Stimulated activated CD8-positive, alpha-beta memory T cell treated with anti-CD3 and anti-CD28 coated beads, Interleukin-4, amount 100 ng/mL, for 1 hour (primary cell): ENCODE measurements around the gene NOM1.

Experiments used
- DNase-seq, 2 donors: peaks; one replicate each; pipeline ENCODE4 v3.0.0-alpha.2; 2020; ENCODE audit warnings: low read depth in 2 of 2, low spot score in 1 of 2

NOM1 gene

DNA sequence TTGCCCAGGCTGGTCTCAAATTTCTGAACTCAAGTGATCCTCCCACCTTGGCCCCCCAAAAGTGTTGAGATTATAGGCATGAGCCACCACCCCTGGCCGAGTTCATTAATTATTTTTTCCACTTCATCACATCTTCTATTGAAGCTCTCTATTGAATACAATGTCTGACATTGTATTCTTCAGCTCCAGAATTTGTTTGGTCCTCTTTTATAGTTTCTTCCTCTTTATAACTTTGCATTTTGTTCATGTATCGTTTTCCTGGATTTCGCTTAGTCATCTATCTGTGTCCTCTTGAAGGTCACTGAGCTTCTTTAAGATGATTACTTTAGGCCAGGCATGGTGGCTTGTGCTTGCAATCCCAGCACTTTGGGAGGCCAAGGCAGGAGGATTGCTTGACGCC, 30.2 kb downstream of the NOM1 start:
- no peak for DNase-seq

DNA sequence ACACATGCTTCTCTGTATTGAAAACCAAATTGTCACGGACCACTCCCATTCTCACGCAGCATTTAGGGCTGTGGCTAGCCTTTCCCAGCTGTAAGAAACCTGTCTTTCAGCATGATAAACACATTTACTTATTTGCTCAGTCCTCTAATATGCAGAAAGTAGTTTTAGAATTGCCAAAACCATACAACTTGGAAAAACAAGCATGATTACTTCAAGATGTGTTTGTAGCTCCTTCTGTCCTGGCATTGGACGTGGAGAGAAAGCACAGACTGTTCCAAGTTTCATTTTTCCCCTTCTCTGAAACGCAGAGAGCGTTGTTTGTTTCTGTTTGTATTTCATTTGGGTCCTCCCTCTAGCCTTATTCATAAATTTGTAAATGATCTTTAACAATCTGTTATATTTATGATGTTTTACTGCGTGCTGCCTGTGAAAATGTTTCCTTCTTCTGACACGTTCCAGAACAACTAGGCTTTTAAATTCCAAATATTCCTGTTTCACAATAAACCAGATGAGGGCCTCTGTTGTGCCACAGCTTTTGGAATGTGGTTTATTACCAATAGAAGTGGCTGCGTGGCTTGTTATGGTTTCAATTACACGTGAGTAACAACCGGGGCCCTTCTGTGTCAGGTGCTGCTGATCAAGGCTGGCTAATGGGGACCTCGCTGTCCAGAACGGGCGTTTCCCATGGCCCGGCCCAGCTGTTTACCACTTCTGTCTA, 34.8 kb downstream of the NOM1 start:
- no peak for DNase-seq

DNA sequence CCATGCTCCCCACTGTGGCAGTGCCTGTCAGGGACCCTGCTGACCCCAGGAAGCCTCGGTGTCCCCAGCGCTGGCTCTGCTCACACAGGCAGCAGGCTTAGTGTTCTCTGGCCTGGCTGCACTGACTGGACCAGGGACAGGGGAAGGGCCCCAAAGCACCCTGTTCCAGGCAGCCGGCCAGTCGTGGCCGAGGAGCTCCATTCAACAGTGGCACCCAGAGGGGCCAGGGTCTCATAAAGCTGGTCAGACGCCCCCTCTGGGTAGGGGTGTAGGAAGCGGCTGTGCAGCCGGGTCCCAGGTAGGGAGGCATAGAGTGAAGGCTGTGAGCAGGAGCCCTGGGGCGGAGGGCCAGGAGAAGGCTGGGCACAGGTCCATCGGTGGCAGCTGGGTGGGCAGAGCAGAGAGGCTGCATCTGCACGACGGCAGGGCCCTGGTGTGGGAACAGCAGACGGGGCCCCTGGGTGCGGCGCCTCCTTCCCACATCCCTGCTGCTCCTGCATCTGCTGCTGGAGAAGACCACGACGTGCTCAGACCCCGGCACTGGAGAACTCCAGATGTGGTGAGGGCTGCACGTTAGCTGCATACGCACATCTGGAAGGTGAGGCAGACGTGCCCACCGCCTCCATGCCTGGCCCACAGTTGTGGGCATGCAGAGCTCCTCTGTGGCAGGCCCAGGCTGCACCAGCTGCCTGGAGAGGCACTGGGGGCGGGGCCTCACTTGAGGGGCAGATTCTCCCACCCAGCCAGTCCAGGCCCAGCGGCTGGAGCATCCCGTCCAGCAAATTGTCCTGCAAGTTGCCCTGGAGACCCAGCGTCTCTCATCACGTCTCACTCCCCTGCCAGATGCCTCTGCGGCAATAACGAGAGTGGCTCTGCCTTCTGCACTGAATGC, 35.8 kb downstream of the NOM1 start:
- no peak for DNase-seq

DNA sequence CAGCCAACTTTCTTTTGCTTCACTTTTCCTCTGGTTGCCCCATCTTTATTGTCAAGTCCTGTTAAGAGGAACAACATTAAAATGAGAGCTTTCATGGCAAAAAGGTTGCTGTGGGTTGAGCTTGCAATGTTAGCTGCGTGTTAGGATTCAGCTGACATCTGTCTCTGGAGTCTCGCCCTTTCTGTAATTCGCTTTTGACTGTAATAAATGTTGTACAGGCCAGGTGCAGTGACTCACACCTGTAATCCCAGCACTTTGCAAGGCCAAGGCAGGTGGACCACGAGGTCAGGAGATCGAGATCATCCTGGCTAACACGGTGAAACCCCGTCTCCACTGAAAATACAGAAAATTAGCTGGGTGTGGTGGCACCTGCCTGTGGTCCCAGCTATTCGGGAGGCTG, 36.9 kb downstream of the NOM1 start:
- no peak for DNase-seq

DNA sequence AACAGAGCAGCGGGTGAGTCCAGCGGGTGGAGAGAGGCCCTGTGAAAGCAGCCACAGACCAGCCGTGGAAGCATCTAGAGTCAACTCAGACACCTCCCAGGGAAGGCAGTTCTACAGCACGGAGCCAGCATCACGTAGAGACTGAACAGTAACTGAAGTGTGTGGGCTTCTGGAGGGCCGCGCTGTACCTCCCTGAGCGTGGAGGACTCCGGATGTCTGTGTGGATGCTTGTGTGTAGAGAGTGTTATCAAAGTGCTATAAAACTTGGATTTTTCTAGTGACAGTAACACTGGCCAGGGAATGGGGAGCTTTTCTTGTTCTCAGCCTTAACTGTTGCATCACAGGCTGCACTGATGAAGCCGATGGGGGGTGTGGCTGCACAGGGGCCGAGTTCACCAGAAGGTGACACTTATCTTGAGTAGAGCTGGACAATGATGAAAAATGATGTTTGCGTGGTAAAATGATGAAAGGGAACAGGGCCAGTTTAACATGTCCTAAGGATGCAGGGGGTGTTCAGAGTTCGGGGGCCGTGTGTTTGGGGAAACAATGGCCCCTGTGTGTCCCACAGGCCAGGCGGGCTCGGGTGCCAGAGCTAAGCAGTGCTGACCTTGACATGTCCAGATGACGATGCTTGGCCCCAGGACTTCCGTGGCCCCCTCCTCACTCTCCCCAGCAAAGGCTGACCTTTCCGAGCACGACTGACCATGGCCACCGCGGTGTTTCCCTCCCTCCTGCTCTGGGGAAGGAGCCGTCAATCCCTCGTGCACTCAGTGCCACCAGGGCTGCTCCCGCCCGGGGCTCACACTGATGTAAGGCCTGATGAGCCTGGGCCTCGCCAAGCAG, 39.1 kb downstream of the NOM1 start:
- no peak for DNase-seq

DNA sequence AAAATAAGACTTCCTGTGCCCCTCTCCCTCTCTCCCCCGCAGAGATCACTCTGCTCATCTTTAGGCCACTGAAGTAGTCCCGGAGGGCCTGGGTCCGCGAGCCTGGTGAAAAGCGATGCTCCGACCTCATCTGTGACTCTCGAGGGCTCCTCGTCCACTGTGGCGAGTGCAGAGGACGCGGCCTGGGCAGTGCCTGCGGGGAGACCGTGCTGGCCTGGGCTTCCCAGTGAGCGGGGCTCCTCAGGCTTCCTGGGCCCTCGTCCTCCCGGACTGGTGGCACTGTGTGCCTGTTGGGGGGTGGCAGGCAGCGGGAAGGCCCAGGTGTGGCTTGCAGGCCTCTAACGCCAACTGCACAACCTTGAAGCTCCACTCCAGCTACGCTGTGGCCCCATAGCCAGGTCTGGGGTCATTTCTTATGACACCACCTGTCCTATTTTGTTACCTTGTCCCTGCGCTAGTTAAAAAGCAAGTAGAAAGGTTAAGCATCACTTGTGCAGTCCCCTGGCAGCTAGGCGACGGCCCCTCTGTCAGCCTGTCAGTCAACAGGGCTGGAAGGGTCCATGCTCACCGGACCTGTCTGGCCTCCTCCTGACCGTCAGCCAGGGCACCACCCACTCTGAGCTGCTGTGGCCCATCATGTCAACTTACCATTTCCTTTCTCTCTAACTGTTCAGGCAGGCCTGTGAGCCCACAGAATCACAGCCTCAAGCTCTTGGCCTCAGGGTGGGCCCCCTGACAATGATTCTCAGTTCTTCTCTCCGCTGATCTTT, 40.4 kb downstream of the NOM1 start:
- no peak for DNase-seq

DNA sequence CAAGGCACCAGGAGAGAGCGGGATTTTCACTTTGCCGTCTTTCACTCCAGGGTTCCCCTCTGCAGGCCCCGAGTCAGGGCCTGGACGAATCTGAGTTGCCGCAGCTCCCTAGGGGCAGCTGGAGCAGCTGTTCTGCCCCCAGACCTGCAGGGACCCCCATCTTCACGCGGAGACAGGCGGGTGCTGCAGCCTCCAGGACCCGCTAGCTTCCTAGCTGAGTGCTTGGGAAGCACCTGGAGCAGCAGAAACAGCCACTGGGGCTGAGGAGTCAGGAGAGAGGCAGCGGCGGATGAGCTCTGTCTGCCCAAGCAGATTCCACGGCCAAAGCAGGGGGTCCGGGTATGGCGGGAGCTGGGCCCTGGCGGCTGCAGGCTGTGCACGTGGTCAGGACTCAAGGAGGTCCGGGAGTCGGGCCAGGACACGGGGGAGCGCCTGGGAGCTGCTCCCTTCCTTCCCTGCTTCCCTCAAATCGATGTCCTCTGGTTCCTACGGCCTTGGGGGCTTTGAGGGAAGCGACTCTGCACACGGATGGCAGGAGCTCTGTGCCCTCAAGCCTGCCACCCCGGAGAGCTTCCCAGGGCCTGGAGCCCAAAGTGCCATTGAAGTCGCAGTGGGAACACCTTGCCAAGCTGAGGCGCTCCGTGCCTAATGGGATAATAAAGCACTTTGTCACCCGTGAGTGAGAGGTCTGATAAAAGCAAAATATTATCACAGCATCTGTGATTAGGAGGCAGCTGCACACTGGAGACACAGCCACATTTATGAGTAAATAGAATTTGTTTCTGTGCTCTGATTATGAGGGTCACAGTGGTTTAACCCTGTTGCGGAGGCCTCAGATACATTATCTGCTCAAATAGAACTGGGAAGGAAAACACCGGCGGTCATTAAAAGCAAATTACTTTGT, 43.8 kb downstream of the NOM1 start:
- no peak for DNase-seq

DNA sequence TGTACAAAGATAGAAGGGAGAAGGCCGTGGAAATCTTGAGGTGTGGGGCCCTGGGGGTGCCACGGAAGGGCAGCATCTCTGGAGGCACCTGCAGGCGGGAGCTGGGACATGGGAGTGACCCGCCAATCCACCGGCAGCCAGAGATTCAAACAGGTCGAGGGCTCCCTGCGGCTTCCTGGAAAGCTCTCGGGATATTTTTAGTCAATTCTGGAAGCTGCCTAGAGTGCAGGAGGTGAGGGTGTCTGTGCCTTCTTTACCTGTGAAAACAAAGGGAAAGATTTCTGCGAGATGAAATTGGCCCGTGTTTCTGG, 44.4 kb downstream of the NOM1 start:
- DNase-seq = no peak

DNA sequence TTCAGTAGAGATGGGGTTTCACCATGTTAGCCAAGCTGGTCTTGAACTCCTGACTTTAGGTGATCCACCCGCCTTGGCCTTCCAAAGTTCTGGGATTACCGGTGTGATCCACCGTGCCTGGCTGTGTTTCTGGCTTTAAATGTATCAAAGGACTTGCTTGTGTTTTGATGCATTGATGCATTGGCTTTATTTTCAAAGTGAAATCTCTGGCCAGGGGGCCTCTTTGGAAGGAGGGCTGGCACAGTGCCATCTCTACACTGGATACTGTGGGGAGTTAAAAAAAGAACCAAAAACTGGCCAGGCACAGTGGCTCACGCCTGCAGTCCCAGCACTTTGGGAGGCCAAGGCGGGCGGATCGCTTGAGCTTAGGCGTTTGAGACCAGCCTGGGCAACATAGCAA, 44.9 kb downstream of the NOM1 start:
- DNase-seq = no peak

DNA sequence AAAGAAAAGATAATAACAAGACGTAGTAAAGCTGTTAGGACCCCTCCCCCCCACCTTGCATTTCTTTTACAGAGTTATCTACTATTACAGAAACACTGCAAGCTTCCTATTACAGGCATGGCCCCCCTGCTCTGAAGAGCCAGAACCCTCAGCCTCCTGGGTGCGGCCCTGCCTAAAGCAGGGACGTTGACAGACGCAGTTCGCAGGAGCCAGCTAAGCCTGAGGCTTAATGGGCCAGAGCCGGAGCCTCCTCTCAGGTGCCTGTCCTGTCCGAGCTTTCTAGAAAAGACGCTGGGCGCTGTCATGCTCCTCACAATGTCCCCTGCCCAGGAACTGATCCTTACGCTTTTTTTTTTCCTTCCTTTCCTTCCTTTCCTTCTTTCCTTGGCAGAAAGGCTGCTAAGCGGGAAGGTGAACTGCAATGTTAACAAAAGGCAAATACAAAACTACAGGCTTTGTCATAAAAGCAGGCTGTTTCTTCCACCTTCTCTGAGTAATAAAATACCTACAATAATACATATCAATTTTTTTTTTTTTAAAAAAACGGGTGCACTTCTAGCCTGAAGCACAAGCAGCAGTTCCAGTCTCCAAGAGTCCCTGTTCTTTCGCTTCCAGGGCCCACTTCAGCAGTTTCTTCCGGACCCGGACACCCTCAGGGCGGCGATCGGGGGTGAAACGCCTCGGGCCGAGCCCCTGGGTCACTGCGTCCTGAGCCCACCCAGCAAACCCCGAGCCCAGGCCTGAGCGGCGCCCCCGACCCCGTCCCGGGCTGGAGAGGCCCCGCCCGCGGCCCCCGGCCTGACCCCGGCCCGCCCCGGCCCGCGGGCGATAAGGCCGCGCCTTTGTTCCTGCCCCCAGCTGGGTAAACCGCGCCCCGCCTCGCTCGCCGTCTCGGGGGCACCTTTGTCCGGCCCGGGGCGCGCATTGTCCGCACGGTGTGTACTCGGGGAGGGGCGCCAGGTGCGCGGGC, 49.8 kb downstream of the NOM1 start:
- no peak for DNase-seq

DNA sequence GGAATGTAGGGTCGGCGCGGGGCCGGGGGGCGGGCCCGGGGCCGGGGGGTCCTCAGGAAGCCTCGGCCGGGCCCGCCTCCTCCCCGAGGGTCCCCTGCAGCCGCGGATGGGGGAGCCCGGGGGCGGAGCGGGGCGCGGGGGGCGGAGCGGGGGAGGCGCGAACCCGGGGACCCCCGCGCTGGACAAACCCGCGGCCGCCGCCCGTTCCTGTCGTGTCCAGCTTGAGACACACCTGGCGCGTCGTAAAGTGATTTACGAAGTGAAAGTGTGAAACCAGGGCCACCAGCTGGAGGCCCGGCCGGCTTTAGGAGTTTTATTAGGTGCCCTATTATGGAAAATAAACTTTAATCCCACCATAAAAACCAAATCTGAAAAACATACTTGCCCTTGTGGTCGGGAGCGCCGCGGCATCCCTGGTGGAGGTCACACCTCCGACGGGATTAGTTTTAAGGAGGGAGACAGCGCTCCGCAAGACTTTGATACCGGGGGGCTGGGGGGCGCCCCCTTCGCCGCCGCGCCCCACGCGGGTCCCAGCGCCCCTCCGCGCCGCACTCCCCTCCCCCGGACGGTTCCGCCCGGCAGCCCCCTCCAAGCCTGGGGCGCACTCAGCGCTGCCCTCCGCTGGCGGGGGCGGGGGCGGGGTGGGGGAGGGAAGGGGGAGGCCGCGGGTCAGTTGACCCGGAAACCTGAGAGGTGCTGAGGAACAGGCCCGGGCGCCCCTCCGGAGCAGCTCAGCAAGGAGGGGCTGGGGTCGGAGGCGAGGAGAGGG, 50.6 kb downstream of the NOM1 start:
- no peak for DNase-seq

DNA sequence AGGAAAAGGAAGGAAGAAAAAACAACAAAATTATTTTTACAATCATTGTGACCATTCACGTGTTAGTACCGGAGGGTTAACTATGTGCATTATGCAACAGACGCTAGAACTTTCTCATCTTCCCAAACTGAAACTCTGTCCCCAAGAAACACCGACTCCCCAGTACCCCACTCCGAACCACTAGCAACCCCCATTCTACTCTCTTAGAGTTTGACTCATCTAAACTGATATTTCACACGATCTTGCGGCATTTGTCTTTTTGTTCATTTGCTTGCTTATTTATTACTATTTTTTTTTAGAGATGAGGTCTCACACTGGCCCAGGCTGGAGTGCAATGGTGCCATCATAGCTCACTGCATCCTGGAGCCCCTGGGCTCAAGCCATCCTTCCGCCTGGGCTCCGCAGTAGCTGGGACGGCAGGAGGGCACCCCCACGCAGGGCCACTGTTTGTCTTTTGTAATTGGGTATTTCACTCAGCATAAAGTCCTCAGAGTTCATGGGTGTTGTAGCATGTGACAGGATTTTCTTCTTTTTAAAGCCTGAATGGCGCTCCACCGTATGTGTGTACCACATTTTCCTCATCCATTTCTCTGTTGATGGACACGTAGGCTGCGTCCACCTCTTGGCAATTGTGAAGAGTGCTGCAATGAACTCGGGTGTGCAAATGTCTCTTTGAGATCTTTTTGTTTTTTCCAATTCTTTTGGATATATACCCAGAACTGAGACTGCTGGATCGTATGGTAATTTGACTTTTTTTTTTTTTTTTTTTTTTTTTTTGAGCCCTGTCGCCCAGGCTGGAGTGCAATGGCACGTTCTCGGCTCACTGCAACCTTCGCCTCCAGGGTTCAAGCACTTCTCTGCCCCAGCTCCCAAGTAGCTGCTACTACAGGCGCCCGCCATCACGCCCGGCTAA, 51.5 kb downstream of the NOM1 start:
- DNase-seq = no peak

DNA sequence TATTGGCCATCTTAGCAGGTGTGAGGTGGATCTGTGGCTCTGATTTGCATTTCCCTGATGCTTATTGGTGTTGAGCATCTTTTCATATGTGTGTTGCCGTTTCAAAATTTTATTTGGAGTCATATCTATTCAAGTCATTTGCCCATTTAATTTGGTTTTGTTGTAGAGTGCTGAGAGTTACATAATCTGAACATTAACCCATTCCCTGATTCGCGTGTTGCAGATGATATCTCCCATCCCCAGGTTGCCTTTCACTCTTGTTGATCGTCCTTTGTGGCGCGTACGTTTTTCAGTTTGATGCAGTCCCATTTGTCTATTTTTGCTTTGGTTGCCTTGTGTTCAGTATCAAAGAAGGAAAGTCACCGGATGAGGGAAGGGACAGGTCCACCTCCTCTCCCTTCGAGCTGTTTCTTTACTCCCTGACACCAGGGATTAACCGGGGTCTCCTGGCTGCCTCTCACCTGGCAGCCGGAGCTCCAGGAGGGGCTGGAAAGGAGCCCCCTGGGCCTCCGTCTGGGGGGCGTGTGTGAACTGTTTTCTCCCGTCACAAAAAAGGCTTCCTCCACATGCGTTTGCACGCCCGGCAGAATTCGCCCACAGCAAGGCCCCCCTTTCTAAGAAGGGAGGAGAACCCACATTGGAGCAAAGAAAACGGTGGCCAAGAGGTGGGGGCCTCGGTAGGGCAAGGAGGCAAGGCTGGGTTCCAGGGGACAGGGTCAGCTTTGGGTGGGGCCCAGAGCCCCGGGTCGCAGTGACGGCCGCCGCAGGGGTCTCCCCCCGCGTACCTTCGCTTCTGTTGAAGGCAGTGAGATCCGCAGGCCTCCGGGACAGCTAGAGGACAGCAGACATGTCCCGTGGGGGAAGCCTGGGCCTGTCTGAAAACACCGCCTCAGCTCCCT, 52.7 kb downstream of the NOM1 start:
- DNase-seq = no peak

DNA sequence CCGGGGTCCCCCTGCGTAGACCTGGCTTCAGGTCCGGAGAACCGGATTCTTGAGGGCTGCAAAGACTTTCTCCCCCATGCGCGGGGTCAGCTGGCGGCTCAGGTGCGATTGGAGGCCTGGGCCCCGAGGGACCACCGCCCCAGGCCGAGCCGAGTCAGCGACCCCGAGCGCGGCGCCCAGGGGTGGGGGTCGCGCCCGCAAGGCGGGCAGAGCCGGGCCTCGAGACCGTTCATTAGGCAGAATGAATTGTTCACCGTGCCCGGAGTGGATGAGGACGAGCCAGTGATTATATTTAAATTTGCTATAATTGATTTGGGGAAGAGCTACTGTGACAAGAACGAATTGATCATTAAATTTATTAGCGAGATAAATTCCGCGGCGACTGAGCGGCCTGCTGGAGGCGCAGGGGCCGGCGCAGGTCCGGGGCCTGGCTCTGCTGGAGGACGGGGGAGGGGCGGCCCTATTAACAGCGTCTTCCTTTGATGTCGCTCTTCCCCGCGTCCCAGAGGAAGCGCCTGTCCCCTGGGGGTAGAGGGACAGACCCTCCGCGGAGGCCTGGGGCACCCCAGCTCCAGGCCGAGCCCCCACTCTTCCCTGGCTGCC, 53.4 kb downstream of the NOM1 start:
- DNase-seq = no peak

DNA sequence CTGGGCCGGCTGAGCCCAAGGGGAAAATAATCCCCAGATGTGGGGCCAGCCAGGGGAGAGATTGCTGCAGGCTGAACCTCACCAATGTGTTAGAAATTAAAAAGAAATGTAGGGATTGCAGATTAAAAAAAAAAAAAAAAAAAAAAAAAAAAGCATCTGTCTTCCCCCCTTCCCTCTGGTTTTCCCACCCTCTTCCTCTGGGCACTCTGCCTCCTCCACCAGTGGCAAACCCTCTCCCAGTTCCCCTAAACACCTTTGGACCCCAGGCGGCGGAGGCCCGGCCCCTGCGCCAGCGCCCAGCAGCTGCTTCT, 53.9 kb downstream of the NOM1 start:
- no peak for DNase-seq
